Ishikawa (cell line): ENCODE results near the gene LRRC46.

Experiments
- CEBPB ChIP-seq: IDR thresholded peaks from 2 replicates; pipeline ENCODE4 v1.6.1; 2012
- EP300 ChIP-seq: IDR thresholded peaks from 2 replicates; pipeline ENCODE4 v1.6.1; 2012; ENCODE audit warnings: borderline replicate concordance
- RAD21 ChIP-seq: IDR thresholded peaks from 2 replicates; pipeline ENCODE4 v1.6.1; 2012; ENCODE audit warnings: low read depth
- TAF1 ChIP-seq: IDR thresholded peaks from 2 replicates; pipeline ENCODE4 v1.6.1; 2012; ENCODE audit warnings: low read depth, mild to moderate bottlenecking
- YY1 ChIP-seq: IDR thresholded peaks from 2 replicates; pipeline ENCODE4 v1.6.1; 2012; ENCODE audit warnings: low read depth
- TF ChIP-seq, protein P1 (sequence below): IDR thresholded peaks from 2 replicates; pipeline ENCODE4 v1.6.1; 2012

DNA sequence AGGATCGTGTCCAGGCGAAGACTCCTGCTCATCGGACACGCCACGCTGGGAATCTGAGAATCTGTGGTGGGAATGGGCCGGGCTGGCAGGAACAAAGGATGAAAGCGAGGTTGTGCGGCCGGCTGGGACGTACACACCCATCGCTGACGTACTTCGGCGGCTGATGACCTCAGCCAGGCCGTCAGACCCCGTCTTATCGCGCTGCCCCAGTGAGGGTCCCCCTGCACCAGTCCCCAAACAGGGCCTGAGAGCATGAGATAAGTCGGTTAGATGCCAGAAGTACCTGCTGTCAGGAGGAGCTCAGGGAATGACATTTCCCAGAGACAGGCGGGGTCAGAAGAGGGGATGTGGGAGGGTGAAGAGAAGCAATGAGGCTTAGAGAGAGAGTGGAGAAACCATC lies 35.5 kb downstream of the LRRC46 start:
- no peak for TF ChIP-seq YY1
- TF ChIP-seq, protein P1, sequence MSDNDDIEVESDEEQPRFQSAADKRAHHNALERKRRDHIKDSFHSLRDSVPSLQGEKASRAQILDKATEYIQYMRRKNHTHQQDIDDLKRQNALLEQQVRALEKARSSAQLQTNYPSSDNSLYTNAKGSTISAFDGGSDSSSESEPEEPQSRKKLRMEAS = no peak
- no peak for TF ChIP-seq TAF1
- TF ChIP-seq RAD21 = no peak
- no peak for TF ChIP-seq CEBPB
- TF ChIP-seq EP300 = no peak
